Epithelial cell of proximal tubule (primary cell): ENCODE data around the gene CYP2J2. TPM values are rescaled to one million over a fixed set of nuclear protein-coding genes. Genes with fewer than 3 reads are reported as not detected.
"Not testable (repeated sequence)": the region's sequence is repeated elsewhere in the genome, so short reads cannot be mapped to it uniquely, and the experiment has no call there.

ENCODE experiments used
- DNase-seq: peaks from one replicate; pipeline ENCODE4 v3.0.0-alpha.2; 2011; ENCODE audit warnings: low read depth
- H3K4me3 ChIP-seq: 2 replicates; pipeline ENCODE4 v1.5.1; 2011; ENCODE audit warnings: low read depth, mild to moderate bottlenecking, low read length
- total RNA-seq: library from RNA; depleted of rRNA; stranded (reverse); fragments of >200 nt; gene quantifications from 2 replicates; pipeline ENCODE4 v1.2.3, GENCODE V29; 2015
- TF ChIP-seq, protein P1 (sequence below): conservative IDR thresholded peaks from 2 replicates; pipeline ENCODE4 v1.5.1; 2012; ENCODE audit warnings: low read depth, mild to moderate bottlenecking, low read length

CYP2J2 gene
- total RNA-seq, 1 donor from 2014 or later: 4.3 TPM

- TF ChIP-seq, protein P1, sequence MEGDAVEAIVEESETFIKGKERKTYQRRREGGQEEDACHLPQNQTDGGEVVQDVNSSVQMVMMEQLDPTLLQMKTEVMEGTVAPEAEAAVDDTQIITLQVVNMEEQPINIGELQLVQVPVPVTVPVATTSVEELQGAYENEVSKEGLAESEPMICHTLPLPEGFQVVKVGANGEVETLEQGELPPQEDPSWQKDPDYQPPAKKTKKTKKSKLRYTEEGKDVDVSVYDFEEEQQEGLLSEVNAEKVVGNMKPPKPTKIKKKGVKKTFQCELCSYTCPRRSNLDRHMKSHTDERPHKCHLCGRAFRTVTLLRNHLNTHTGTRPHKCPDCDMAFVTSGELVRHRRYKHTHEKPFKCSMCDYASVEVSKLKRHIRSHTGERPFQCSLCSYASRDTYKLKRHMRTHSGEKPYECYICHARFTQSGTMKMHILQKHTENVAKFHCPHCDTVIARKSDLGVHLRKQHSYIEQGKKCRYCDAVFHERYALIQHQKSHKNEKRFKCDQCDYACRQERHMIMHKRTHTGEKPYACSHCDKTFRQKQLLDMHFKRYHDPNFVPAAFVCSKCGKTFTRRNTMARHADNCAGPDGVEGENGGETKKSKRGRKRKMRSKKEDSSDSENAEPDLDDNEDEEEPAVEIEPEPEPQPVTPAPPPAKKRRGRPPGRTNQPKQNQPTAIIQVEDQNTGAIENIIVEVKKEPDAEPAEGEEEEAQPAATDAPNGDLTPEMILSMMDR: no peak
- no peak for DNase-seq
- H3K4me3 ChIP-seq: no peak overlapping the region
These were observed 12.8 kb upstream of the CYP2J2 start for GRCh38 chr1:59939393-59939792.

DNA sequence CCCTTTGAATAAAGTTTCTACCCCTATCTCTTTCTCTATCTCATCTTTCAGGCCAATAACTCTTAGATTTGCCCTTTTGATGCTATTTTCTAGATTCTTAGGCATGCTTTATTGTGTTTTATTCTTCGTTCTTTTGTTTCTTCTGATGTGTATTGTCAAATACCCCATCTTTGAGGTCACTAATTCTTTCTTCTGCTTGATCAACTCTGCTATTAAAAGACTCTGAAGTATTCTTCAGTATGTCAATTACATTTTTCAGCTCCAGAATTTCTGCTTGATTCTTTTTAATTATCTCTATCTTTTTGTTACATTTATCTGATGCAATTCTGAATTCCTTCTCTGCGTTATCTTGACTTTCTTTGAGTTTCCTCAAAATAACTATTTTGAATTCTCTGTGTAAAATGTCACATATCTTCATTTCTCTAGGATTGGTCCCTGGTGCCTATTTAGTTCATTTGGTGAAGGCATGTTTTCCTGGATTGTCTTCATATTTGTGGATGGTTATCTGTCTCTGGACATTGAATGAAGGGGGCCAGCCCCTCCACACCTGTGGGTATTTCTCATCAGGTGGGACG is 11.2 kb upstream of the CYP2J2 start:
- no peak overlapping the region for H3K4me3 ChIP-seq
- DNase-seq: no peak
- TF ChIP-seq, protein P1: no peak

- DNase-seq: no peak
- TF ChIP-seq, protein P1: no peak
- no peak overlapping the region for H3K4me3 ChIP-seq
These were observed 9.8 kb upstream of the CYP2J2 start for GRCh38 chr1:59936358-59936821.

DNA sequence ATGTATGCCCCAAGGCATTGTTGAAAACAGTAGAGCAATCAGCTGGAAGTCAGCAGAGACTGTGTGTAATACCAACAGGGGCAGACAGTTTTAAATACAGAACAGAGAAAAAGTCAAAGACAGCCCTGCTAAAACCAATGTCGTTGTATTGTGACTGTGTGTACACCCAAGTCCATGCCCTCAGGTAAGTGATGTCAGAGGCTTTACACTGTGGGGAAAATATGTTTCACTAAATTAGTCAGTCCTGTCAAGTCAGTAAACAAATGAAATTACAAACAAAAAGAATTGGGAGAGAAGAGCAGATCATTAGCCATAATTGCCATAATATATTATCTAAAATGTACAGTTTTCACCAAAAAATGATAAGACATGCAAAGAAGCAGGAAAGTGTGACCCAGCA is 2.4 kb upstream of the CYP2J2 start:
- no peak for DNase-seq

GRCh38 chr1:59927213-59927612 is 640 bp upstream of the CYP2J2 start:
- TF ChIP-seq, protein P1: no peak
- H3K4me3 ChIP-seq: peak overlapping the region; percentile 68
- DNase-seq: no peak

More for the DNA sequence above, 2.4 kb upstream of the CYP2J2 start:
- H3K4me3 ChIP-seq: no peak overlapping the region
- TF ChIP-seq, protein P1: no peak

GRCh38 chr1:59924653-59925052 is 1.9 kb downstream of the CYP2J2 start:
- DNase-seq: no peak
- H3K4me3 ChIP-seq: no peak overlapping the region
- TF ChIP-seq, protein P1: no peak

DNA sequence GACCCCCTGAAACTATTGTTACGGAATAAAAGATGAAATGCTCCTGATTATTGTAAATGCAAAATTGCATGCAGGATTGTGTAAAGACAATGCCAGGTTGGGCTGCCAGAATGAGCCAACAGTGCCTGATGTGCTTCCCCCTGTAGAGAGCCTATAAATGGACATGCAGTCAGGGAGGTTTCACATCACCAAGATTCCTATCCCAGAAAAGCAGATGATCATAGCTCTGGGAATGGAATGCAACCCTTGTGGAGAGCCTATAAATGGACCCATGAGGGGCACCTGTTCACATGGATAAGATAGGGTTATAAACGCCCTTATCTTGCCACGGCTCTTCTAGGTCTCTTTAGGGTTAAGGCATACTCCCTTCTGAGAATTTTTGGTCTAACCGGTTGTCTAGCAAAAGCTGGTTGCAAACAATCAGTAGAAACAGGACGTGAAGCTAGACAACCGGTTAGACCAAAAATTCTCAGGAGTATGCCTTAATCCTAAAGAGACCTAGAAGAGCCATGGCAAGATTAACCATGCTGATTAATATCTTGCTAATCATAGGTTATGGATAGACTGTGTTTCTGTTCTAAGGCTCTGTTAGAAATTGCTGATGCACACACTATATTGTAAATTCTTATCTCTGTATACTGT is 5.2 kb downstream of the CYP2J2 start:
- not testable (repeated sequence) for H3K4me3 ChIP-seq, DNase-seq
